HG03460 (cell line): ENCODE data around the gene PDE6D.

Experiments
- ATAC-seq: cut with Tn5 transposase; IDR thresholded peaks from one replicate; pipeline ENCODE4 v1.9.1; 2021; ENCODE audit not compliant: unreplicated experiment

The PDE6D gene

GRCh38 chr2:231708773-231709635, 72.1 kb downstream of the PDE6D start:
- ATAC-seq: no peak

GRCh38 chr2:231707927-231708772, 72.9 kb downstream of the PDE6D start, which contains the start of gene PTMA:
Gene PTMA, plus strand, starts transcription at chr2:231708525. Its CDS starts 182 bp downstream, at chr2:231708707.
- ATAC-seq: peak; percentile 58

- ATAC-seq: no peak
Observed at GRCh38 chr2:231707625-231707926, 73.5 kb downstream of the PDE6D start.

- ATAC-seq: peak; percentile 39
Observed at GRCh38 chr2:231706731-231707624, 74.1 kb downstream of the PDE6D start.

- ATAC-seq: no peak
Observed at GRCh38 chr2:231704017-231704416, 77.1 kb downstream of the PDE6D start.

GRCh38 chr2:231701456-231702373, 79.4 kb downstream of the PDE6D start:
- ATAC-seq: no peak

GRCh38 chr2:231699006-231699405, 82.1 kb downstream of the PDE6D start:
- no peak for ATAC-seq

- no peak for ATAC-seq
Observed at GRCh38 chr2:231696004-231696367, 85.1 kb downstream of the PDE6D start.

- no peak for ATAC-seq
Observed at GRCh38 chr2:231693956-231694355, 87.1 kb downstream of the PDE6D start.

GRCh38 chr2:231692847-231693246, 88.2 kb downstream of the PDE6D start:
- no peak for ATAC-seq

GRCh38 chr2:231691251-231691772, 89.8 kb downstream of the PDE6D start:
- no peak for ATAC-seq

- ATAC-seq: no peak
Observed at GRCh38 chr2:231689124-231689893, 91.8 kb downstream of the PDE6D start.

- no peak for ATAC-seq
Observed at GRCh38 chr2:231688719-231689118, 92.4 kb downstream of the PDE6D start.

- ATAC-seq: no peak
Observed at GRCh38 chr2:231687961-231688360, 93.1 kb downstream of the PDE6D start.

- ATAC-seq: peak; percentile 84
Observed at GRCh38 chr2:231687133-231687852, 93.8 kb downstream of the PDE6D start.

- no peak for ATAC-seq
Observed at GRCh38 chr2:231686192-231687100, 94.6 kb downstream of the PDE6D start.
